ENCODE data around the gene AGA. TPM values are rescaled to one million over a fixed set of nuclear protein-coding genes. Genes with fewer than 3 reads are reported as not detected.

Gene AGA
- 21.6 and 23.2 TPM in 2 replicates for total RNA-seq

GRCh38 chr4:177441803-177442622 is at the start of gene AGA:
Gene AGA, minus strand, starts transcription at chr4:177442437. Its CDS starts 62 bp downstream, at chr4:177442375.

Other genes with a start within 250 kb of the AGA start
- gene NEIL3, start 132.6 kb downstream of the AGA start, total RNA-seq = 4.2 and 4.3 TPM in 2 replicates

Data from airway epithelial cell (primary cell).